Right atrium auricular region (tissue), 2 donors: ENCODE results near the gene TPD52L1. TPM values are rescaled to one million over a fixed set of nuclear protein-coding genes. Genes with fewer than 3 reads are reported as not detected.
A peak's percentile ranks its signal among the peaks of the same experiment; 100 is the strongest.

Experiments
- DNase-seq: peaks from one replicate; pipeline ENCODE4 v3.0.0-alpha.2; 2019; ENCODE audit warnings: low spot score
- H3K27ac ChIP-seq, 2 donors: fragments of 200-600 bp; sonication (generic); 1 replicate in 1 of 2; 2 replicates in 1 of 2; pipeline ENCODE4 v1.5.1; 2016 to 2019
- H3K27me3 ChIP-seq, 2 donors: fragments of 200-600 bp; sonication (generic); one replicate each; pipeline versions ENCODE4 v1.5.1 to v1.6.0; 2017 to 2019
- H3K36me3 ChIP-seq: fragments of 200-600 bp; sonication (generic); one replicate; pipeline ENCODE4 v1.5.1; 2016
- H3K4me1 ChIP-seq, 2 donors: fragments of 200-600 bp; sonication (generic); one replicate each; pipeline versions ENCODE4 v1.5.1 to v1.6.0; 2017 to 2019
- H3K4me3 ChIP-seq, 2 donors: fragments of 200-600 bp; sonication (generic); 1 replicate in 1 of 2; 2 replicates in 1 of 2; pipeline ENCODE4 v1.5.1; 2017 to 2019; ENCODE audit warnings: mild to moderate bottlenecking in 1 of 2, moderate library complexity in 1 of 2
- H3K9me3 ChIP-seq, 2 donors: fragments of 200-600 bp; sonication (generic); one replicate each; pipeline ENCODE4 v1.5.1; 2019
- total RNA-seq, 2 donors: library from RNA; depleted of rRNA; stranded (reverse); fragments of >200 nt; gene quantifications; one replicate each; pipeline ENCODE4 v1.1.0, GENCODE V29; 2016
- TF ChIP-seq, protein P1 (sequence below), 2 donors: fragments of 200-600 bp; sonication (generic); IDR thresholded peaks; one replicate each; pipeline ENCODE4 v1.5.1; 2019; ENCODE audit warnings: antibody characterized with exemption in 2 of 2

The TPD52L1 gene
- total RNA-seq, 2 donors from 2014 or later = 29.4 to 96.7 TPM

DNA sequence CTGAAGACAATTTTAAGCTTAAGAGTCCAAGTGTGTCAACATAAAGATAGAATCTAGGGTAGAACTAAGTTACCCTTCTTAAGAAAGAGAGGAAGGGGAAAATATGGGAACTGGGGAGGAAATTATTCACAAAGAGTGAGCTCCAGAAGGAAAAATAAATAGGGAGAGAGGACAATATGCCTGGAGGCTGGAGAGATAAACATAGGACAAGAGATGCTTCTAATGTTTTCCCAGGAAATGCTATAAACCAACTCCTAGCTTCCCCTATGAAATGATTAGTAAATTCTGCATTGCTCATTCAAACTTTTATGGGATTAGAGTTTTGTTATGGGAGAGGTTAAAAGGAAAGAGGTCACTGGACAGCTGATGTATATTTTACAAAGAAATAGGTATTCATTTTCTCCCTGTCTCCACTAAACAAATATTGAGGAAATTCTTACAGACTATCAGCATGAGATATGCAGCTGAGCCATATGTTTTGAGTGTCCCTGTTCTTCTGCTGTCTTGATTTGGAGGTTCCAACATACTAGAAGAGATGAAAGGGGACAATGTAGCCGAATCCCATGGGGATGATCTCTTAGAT, 22.0 kb downstream of the TPD52L1 start:
- TF ChIP-seq, protein P1, sequence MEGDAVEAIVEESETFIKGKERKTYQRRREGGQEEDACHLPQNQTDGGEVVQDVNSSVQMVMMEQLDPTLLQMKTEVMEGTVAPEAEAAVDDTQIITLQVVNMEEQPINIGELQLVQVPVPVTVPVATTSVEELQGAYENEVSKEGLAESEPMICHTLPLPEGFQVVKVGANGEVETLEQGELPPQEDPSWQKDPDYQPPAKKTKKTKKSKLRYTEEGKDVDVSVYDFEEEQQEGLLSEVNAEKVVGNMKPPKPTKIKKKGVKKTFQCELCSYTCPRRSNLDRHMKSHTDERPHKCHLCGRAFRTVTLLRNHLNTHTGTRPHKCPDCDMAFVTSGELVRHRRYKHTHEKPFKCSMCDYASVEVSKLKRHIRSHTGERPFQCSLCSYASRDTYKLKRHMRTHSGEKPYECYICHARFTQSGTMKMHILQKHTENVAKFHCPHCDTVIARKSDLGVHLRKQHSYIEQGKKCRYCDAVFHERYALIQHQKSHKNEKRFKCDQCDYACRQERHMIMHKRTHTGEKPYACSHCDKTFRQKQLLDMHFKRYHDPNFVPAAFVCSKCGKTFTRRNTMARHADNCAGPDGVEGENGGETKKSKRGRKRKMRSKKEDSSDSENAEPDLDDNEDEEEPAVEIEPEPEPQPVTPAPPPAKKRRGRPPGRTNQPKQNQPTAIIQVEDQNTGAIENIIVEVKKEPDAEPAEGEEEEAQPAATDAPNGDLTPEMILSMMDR (IDR thresholded peaks at IDR 0.05) = no peak

DNA sequence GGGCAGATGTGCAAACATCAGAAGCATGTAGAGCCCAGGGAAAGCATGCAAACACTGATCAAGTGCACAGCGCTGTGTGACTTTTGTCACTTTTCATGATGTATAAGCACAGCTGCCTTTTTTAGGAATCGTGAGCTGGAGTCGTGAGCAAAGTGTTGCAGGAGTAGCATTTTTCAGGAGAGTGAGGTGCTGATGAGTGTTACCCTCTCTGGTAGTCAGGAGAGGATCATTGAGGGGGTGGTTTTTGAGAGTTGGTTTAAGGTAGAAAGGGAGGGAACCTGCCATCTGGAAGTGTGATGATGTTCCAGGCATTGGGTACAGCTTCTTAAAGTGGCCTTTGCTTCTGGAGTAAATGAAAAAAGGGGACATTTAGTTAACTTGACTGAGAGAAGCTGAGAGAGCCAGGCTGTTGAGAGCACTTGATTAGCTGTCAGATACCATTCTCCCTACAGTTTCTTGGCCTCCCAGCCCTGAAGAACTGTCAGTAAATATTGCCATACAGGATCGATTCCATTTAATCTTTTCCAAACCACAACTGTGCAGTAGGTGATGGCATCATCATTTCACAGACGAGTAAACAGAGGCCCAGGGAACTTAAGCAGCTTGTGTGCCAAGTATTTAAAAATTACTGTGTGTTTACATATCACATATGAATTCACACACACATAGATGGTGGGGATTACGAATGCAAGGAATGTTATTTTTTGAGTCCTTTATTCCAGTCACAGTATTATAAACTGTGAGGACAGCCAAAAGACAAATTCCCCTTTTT, 28.9 kb downstream of the TPD52L1 start:
- no peaks in the 10 kb centered on the region for H3K27me3 ChIP-seq
- no peaks in the 10 kb centered on the region for H3K36me3 ChIP-seq
- H3K4me1 ChIP-seq = no peaks in the 10 kb centered on the region
- no peak overlapping the region for H3K27ac ChIP-seq
- TF ChIP-seq, protein P1 (IDR thresholded peaks at IDR 0.05) = no peak
- H3K4me3 ChIP-seq = no peak overlapping the region
- H3K9me3 ChIP-seq = no peaks in the 10 kb centered on the region
- no peak for DNase-seq

More for the DNA sequence above, 22.0 kb downstream of the TPD52L1 start:
- no peaks in the 10 kb centered on the region for H3K27me3 ChIP-seq
- no peaks in the 10 kb centered on the region for H3K4me1 ChIP-seq
- no peak overlapping the region for H3K27ac ChIP-seq
- no peak for DNase-seq
- H3K9me3 ChIP-seq = no peaks in the 10 kb centered on the region
- H3K4me3 ChIP-seq = no peak overlapping the region
- H3K36me3 ChIP-seq = no peaks in the 10 kb centered on the region

- TF ChIP-seq, protein P1 (IDR thresholded peaks at IDR 0.05) = no peak
- no peak overlapping the region for H3K27ac ChIP-seq
- H3K4me1 ChIP-seq = peaks cover 0 to 5% of the 10 kb centered on the region in 2 donors
- no peaks in the 10 kb centered on the region for H3K27me3 ChIP-seq
- no peaks in the 10 kb centered on the region for H3K36me3 ChIP-seq
- H3K9me3 ChIP-seq = no peaks in the 10 kb centered on the region
- H3K4me3 ChIP-seq = no peak overlapping the region
- no peak for DNase-seq
Observed at GRCh38 chr6:125183391-125183790, 29.8 kb downstream of the TPD52L1 start.

GRCh38 chr6:125188037-125188436, 34.5 kb downstream of the TPD52L1 start:
- DNase-seq = no peak
- H3K9me3 ChIP-seq = no peaks in the 10 kb centered on the region
- no peak overlapping the region for H3K4me3 ChIP-seq
- H3K27ac ChIP-seq = peak overlapping the region in 1 of 2 donors; percentile 79
- TF ChIP-seq, protein P1 (IDR thresholded peaks at IDR 0.05) = no peak
- no peaks in the 10 kb centered on the region for H3K27me3 ChIP-seq
- peaks cover 0 to 39% of the 10 kb centered on the region in 2 donors for H3K4me1 ChIP-seq
- H3K36me3 ChIP-seq = no peaks in the 10 kb centered on the region

DNA sequence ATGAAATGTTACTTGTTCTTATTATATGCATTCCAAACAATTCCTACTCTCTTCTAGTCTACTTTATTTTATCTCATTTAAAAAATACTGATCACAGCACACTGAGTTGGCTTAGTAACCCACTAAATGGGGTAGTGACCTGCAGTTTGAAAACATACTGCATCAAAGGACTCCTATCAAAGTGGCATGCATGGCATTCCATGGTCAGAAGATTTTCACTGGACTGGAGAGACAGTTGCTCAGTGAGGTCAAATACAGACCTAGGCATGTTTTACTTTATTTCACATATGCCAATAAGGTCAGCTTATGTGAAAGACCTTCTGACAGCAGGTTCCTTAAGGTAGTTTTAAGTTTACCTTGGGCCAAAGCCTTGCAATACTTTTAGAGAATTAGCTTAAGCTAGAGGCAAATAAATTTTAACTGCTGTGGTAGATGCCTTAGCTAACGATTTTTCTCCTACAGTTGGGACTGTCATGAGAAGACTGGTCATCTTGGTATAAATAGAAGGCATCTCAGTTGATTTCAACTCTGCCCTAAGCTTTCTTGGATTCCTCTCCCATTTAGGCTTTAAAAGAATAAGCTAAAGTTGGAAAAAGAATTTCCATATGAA, 35.1 kb downstream of the TPD52L1 start:
- H3K27me3 ChIP-seq = no peaks in the 10 kb centered on the region
- H3K36me3 ChIP-seq = no peaks in the 10 kb centered on the region
- no peak for DNase-seq
- H3K4me1 ChIP-seq = peaks cover 0 to 39% of the 10 kb centered on the region in 2 donors
- no peak overlapping the region for H3K4me3 ChIP-seq
- TF ChIP-seq, protein P1 (IDR thresholded peaks at IDR 0.05) = no peak
- H3K27ac ChIP-seq = peak overlapping the region; percentile 7 to 79
- H3K9me3 ChIP-seq = no peaks in the 10 kb centered on the region
